Mammary epithelial cell (primary cell): Measurements from ENCODE around the gene TXNDC15.
"Not testable (repeated sequence)": the region's sequence is repeated elsewhere in the genome, so short reads cannot be mapped to it uniquely, and the experiment has no call there.

Experiments used
- CTCF ChIP-seq, 2 donors: IDR thresholded peaks in 1 of 2; conservative IDR thresholded peaks in 1 of 2; 2 replicates each; pipeline ENCODE4 v1.5.1; 2011 to 2012; ENCODE audit warnings: inconsistent platforms in 2 of 2, low read length in 2 of 2, mild to moderate bottlenecking in 2 of 2, control low read depth in 1 of 2, low read depth in 1 of 2; ENCODE audit not compliant: insufficient read depth in 1 of 2; ENCODE audit errors: extremely low read depth in 1 of 2
- EZH2 ChIP-seq: IDR thresholded peaks from 2 replicates; pipeline ENCODE4 v1.6.1; 2012; ENCODE audit warnings: low read length, inconsistent platforms, borderline replicate concordance

- not testable (repeated sequence) for TF ChIP-seq EZH2; CTCF (conservative IDR thresholded peaks at IDR 0.05 in 1 of 2, IDR thresholded peaks at IDR 0.05 in 1 of 2; ENCODE audit: extremely low read depth in 1 of 2, insufficient read depth in 1 of 2, low read depth in 1 of 2, low read length in 2 of 2)
Observed at GRCh38 chr5:134838361-134838760, 35.8 kb upstream of the TXNDC15 start.
